A549 treated with RU486 at 1 μM for 4 hours (cell line): Measurements from ENCODE around the gene IL37. TPM values are rescaled to one million over a fixed set of nuclear protein-coding genes. Genes with fewer than 3 reads are reported as not detected.

Experiments used
- total RNA-seq: library from RNA; stranded (reverse); fragments of 200-300 nt; extraction: Qiagen RNA extraction; gene quantifications from 5 replicates; pipeline ENCODE4 v1.2.3, GENCODE V29; 2022; ENCODE audit warnings: low read depth

IL37 gene
- total RNA-seq: not detected in 5 replicates

GRCh38 chr2:112910865-112911264, at the start of gene IL37:
IL37 (plus strand) TSS chr2:112911165; CDS start chr2:112913013, 1,848 bp downstream.

Other genes starting within 250 kb of the IL37 start
- 0.05 to 0.13 TPM in 2 of 5 replicates, not detected in the others for gene NT5DC4, start 190.1 kb upstream of the IL37 start, total RNA-seq
- 8.6 to 19.4 TPM (median 14.2 TPM) in 5 replicates for gene CKAP2L, start 146.6 kb upstream of the IL37 start, total RNA-seq
- gene IL1A, start 126.7 kb upstream of the IL37 start, total RNA-seq: 0.10 to 0.23 TPM (median 0.12 TPM) in 5 replicates
- gene IL1B, start 74.4 kb upstream of the IL37 start, total RNA-seq: 0.34 to 0.58 TPM (median 0.41 TPM) in 4 of 5 replicates, not detected in the other
- gene IL36G, start 66.8 kb downstream of the IL37 start, total RNA-seq: not detected in 5 replicates
- not detected in 5 replicates for gene IL36A, start 94.3 kb downstream of the IL37 start, total RNA-seq
- not detected in 5 replicates for gene IL36B, start 141.7 kb downstream of the IL37 start, total RNA-seq
- 0.06 to 0.59 TPM (median 0.08 TPM) in 4 of 5 replicates, not detected in the other for gene IL36RN, start 148.0 kb downstream of the IL37 start, total RNA-seq
- gene IL1F10, start 156.8 kb downstream of the IL37 start, total RNA-seq: not detected in 5 replicates
- 0.14 to 0.42 TPM (median 0.25 TPM) in 4 of 5 replicates, not detected in the other for gene IL1RN, start 216.4 kb downstream of the IL37 start, total RNA-seq